GM19099 (cell line): ENCODE results near the gene BMP7.

Source experiments
- POLR2A ChIP-seq: IDR thresholded peaks from 3 replicates; pipeline ENCODE4 v1.6.1; 2011; ENCODE audit warnings: low read depth; ENCODE audit not compliant: insufficient read length; ENCODE audit errors: extremely low read depth

BMP7 gene

DNA sequence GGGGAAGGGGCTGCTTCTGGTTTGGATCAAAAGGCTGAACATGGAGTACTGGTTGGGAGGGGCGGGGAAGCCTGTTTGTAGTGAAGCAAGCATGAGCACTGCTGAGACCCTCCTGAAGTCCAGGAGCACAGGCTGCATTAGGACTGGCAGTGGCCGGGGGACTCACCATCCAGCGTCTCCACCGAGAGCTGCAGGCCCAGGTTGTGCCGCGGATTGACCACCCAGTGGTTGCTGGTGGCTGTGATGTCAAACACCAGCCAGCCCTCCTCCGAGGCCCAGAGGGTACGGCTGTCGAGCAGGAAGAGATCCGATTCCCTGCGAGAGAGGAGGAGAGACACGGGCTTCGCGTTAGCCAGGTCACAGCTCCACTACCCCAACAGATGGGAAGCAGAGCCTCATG lies 64.1 kb downstream of the BMP7 start:
- no peak for TF ChIP-seq POLR2A

- no peak for TF ChIP-seq POLR2A
Measured at GRCh38 chr20:57200882-57201695, 65.4 kb downstream of the BMP7 start.

DNA sequence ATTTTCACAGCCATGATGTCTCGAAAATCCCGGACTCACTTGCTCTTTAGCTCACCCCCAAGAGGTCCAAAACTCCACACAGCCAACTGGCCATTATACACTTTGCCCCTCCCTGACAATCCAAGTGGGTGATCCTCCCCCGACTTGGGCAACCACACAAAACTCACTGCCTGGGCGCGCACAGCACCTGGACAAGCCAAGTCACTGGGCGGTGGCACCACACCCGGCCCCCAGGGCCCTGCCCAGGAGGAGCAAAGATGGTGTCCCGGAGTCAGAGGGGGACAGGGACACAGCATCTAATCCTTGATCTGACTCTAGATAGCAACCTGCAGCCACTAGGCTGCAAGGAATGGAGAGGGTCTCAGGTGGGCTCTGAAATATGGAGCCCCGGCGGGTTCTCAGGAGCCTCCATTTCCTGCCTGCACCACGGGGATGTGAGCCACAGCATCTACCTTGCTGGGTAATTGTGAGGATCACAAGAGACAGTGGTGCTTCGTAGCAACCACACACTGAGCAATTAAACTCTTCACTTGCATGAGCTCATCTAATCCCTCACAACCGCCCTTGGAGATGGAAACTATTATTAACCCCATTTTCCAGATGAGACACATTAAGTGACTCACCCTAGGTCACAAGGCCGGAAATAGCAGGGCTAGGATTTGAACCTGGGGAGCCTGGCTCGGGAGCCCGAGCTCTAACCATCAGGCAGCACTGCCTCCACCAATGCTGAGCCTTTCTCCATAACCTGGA lies 66.6 kb downstream of the BMP7 start:
- no peak for TF ChIP-seq POLR2A

DNA sequence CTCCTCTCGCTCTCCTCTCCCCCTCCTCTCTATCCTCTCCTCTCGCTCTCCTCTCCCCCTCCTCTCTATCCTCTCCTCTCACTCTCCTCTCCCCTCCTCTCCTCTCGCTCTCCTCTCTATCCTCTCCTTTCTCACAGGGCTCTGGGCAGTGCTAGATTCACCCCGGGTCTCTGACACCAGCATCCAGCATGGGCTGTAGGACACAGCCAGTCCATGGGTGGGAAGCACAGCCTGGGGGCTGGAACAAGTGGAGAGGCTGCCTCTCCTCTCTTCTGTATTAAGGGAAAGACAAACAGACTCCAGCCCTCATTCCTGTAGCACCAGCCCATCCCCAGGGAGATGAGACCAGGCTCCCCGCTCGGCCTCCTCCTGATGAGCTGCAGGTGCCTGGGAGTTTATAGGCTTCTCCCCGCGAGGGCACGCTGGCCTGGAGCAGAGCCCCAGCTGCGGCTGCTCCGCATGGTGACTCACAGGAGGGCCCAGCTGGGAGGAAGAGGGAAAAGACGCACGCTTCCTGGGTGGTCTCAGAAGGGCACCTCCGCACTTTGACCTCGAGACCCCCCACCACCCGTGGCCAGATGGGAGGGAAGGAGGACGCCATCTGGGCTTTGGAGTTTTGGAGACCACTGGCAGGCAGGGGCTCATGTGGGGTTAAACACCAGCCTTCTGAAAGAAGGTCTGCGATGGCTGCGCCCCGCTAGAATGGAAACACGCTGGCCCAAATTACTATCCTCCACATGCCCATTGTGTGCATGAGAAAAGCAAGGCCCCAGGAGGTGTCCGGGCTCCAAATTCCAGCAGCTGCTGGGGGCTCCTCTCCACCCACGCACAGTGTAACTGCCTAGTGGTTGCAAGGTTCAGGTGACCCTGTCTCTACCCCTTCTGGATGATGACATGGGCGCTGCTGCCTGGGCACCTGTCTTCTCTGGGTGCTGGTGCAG lies 68.0 kb downstream of the BMP7 start:
- no peak for TF ChIP-seq POLR2A

DNA sequence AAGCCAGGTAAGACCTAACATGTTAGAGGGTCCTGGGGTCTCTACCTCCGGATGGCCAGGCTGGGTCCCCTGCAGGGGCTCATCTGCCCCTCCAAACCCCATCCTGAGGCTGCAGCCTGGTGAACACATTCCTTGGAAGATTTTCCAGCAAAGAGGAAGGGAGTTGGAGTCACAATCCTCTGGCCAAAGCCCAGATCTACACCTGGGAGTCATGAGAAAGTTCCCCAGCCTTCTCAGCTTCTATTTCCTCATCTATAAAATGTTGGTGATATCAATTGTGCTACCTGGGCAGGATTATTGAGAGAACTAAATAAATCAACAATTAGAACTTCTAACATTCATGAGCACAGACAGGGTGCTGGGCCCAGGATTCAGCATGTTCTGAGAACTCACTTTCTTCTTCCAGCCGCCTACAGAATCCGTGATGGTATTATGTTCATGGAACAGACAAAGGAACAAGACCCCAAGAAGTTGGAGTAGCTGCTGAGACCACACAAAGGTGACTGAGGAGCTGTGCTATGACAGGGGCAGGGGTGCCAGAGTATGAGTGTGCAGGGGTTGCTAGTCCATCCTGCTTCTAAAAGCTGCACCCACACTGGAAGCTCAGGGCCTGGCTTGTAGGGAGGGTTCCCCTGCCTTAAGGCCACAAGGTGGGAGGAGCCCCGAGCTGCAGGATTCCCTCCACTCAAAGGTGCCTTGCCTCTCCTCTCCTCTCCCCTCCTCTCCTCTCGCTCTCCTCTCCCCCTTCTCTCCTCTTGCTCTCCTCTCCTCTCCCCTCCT lies 68.9 kb downstream of the BMP7 start:
- no peak for TF ChIP-seq POLR2A

- TF ChIP-seq POLR2A, result no peak
Measured at GRCh38 chr20:57195469-57196100, 70.9 kb downstream of the BMP7 start.

- TF ChIP-seq POLR2A, result no peak
Measured at GRCh38 chr20:57195023-57195422, 71.4 kb downstream of the BMP7 start.

DNA sequence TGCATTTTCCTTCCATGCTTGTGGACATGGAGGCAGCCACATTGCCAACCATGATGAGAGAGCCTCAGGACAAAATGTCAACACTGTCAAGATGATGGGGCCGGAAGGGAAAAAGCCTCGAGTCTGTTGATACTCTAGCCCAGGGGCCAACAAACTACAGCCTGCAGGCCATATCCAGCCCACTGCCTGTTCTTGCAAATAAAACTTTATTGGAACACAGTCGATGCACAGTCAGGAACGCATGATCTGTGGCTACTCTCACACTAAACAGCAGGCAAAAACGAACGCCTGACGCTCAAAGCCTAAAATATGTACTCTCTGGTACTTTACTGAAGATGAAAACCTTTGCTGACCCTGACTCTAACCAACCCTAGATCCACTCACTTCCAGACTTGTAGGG lies 72.3 kb downstream of the BMP7 start:
- TF ChIP-seq POLR2A, result no peak

DNA sequence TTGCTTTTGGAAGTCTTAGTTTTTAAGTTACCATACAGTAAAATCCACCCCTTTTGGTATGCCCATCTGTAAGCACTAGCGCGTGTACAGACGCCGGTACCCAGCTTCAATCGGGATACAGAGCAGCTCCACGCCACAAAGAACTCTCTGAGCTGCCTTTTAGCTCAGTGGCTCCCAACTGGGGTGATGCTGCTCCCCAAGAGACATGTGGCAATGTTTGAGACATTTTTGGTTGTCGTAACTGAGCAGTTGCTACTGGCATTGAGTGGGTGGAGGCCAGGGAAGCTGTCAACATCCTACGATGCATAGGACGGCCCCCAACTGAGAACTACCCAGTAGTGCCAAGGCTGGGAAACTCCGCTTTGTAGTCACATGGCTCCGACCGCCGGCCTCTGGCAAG lies 73.3 kb downstream of the BMP7 start:
- TF ChIP-seq POLR2A, result no peak

DNA sequence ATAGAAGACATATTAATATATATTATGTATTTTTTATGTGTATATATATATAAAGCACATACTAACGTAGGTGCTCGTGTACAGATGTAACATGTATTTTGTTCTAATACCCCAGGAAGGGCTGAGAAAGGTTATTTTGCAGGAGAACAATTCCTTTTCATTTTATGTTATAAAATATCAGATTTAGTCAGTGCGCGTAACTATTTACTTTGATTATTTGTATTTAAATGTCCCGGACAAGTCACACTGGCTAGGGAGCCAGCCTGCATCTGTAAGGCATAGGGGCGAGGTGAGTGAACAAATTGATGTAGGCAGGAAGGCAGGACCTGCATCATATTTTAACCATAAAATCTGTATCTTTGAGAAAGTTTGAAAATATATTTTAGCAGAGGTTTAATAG lies 74.1 kb downstream of the BMP7 start:
- TF ChIP-seq POLR2A, result no peak

DNA sequence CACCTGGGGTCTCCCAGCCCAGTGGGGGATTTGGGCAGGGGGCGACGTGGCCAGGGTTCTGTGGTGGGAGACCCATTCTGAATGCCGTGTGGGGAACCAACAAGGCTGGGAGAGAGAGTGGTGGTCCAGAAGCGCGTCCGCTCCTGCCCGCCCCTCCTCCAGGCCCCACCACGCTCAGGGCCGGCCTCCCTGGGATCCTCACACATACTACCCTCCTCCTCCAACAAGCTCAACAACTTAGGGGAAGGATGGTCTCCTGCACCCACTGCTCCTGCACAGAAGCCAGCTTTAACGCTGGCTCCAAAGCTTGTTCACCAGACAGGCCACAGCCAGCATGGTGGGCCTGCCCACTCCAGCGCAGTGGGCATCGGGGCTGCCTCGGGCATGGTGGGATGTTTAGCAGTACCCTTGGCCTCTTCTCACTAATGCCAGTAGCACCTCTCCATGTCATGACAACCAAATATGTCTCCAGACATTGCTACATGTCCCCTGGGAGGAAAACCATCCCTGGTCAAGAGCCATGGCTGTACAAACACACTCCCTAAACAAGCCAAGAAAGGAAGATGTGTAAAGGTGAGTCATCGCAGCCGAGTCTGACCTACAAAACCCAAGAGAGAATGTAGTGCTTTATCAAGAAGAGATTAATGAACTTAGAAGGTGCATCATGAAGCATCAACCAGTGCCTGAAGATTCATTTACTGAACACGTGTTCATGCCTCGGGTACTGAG lies 75.7 kb downstream of the BMP7 start:
- no peak for TF ChIP-seq POLR2A

GRCh38 chr20:57189713-57190112 lies 76.7 kb downstream of the BMP7 start:
- TF ChIP-seq POLR2A, result no peak

DNA sequence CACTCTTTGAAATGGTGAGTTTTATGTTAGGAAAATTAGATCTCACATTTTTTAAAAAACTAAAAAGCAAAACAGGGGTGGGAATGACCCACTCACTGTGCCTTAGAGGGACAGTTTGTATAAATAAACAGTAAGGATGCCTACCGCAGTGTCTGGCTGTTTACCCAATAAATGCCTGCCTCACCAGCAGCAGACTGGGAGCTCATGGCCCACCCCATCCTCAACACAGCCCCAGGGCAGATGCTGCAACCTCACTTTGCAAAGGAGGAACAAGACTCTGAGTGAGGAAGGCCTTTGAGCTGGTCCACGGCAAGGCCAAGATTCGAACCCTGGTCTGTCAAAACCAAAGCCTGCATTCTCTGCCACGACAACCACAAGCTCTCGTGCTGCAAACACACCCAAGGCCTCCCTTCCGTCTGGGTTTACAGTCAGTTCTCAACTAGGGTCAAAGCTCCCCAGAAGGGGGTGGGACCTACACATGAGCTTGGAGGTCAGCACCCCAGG lies 77.8 kb downstream of the BMP7 start:
- TF ChIP-seq POLR2A, result no peak
